ENCODE data around the gene CEP41.

The CEP41 gene

DNA sequence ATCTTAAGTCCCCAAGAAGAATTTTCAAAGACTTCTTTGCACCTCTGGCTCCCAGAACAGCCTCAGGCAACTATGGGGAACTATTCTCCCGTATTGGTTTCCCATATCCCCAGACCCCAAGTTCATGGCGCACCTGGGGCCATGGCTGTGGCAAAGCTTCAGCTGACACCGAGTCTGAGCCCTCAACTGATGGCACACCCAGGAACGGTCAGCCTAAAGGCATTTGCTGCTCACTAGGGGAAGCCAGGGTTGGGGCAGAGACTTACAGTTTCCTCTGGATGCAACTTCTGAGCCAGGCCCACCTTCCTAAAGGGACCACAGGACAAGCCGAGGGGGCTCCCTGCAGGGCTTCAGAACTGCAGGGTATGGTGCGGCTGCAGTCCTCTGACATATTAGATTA, 74.3 kb downstream of the CEP41 start:
- no peak for DNase-seq

DNA sequence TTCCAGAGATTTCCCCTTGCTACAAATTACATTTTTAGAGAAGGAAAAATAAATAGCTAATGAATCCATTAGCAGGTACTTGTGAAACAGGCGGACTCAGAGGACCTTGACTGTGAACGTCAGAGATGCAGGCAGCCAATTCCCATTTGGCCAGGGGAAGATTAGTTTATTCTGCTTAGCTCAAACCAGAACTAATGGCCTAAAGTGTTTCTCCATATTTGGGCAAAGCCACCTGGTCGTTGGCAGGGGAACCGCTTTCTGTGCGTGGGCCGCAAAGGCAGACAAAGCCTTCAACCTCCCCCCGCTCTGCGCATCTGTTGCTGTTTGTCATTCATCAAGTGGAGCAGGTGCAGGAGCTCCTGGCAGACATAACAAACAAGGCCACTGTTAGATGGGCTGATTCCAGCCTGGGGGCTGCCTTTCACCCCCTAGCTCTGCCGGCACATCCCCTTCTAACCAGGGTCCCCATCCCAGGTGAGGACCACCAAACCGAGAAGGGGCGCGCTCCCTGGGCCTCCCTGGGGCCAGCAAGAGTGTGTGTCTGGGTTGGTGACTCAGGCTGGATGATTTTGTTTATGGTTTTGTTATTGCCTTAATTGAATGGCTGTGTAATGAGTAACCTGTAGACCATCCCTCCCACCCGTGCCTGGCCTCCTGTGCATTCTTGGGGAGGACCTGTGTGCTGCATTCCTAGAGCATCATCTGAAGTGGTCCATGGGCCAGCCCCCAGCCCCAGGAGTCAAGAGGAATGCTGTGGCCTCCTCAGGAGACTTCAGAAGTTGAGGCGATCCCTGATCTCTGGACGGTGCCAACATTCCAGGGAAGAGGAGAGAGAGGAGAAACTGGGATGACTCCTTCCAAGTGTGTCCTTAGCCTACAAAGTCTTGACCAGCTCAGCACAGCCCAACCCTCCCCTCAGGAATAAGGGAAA, 75.0 kb downstream of the CEP41 start:
- DNase-seq = peak; percentile 97

DNA sequence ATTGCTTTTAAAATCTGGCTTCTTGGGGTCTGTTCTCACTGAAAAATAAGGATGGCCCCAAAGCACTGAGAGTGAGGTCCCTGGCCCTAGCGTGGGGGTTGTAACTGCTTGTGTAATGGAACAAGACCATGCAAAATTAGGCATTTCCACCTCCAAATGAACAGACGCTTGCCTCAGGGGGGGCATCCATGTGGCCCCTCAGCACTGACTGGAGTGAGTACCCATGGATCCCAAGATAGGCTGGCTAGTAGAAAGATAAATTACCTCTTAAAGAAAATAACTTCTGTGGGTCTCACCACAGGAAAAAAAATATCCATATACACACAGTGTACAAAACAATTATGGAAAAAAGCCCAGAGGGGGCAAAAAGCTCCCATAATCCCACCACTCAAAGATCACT, 75.7 kb downstream of the CEP41 start:
- peak; percentile 38 for DNase-seq

DNA sequence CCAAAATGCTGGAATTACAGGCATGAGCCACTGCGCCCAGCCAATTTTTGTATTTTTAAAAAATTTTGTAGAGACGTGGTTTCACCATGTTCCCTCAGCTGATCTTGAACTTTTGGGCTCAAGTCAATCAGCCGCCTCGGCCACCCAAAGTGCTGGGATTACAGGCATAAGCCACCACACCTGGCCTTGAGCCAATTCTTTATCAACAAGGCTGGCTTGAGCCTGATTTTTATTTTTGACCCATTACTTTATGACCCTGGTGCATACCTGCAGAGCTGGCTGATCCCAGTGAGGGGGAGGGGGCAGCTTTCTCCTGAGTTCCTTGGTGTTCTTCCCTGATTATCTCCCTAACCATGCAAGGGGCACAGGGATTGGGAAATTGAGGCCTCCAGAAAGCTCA, 76.4 kb downstream of the CEP41 start:
- no peak for DNase-seq

DNA sequence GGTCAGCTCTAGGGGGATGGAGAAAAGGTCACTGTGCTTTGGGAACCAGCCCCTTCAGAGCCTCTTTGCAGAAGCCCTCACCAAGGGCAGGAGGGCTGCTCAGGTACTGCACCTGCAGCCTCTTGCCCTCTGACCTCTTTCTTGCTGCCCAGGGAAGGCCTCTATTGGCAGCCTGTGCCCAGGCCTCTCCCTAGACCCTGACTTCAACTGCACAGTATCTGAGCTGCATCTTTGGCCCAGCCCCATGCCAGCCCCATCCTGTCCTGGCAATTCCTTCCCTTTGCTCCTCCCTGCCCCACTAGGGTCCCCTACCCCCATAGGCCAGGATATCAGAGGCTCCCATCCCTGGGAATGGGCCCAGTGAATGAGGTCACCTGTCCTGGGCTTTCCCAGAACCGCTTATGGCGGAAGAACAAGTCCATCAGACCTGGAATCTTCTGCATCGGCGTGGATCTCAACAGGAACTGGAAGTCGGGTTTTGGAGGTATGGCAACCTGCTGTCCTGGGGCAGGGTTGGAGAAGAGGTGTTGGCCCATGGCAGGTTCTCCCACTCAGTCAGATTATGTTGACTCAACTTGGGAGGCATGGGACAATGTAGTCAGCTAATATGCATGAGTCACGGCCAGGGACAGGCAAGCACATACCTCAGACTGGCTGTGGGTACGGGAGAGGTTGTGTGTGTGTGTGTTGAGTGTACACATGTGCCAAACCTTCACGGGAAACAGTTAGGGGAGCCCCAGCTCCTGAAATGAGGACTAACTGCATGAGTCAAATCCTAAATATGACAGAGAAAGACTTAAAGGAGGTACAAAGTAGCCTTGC, 77.6 kb downstream of the CEP41 start:
- peak; percentile 97 for DNase-seq

DNA sequence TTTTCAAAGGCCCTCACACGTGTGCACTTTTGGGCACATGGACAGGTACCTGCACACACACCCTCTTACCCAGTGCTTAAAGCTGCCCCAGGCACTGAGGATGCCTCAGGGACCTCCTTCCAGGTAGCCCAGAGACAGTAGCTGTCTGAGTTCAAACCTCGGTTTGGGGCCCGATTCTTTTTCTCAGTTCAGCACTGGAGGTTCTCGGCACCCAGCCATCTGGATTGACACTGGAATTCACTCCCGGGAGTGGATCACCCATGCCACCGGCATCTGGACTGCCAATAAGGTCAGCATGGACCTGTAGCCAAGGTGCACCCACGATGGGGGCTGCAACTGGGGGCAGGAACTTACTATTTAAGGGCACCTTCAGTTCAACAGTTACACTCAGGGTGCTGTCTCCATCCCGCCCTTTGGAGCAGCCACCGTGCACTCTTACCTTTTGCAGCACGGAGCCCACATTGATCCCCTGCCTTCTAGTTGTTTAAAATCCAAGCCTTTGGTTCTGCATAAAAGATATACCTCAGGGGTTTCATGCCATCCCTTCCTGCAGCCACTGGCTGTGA, 78.5 kb downstream of the CEP41 start:
- no peak for DNase-seq

DNA sequence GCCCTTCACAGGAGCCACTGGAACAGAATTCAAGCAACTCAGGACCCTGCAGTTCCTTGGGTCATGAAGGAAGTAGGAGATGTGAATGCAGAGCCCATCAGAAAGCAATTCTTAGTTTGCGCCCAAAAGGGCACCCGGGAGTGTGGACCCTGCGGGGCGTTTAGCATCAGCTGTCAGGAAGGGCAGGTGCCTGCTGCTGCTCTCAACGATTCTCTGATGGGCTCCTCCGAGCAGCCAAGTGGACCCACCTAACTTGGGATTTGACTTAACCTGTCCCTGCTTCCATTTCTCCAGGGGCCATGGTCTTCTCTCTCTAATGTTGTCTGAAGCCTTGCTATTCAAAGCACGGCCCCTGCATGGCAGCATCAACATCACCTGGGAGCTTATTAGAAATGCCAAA, 79.1 kb downstream of the CEP41 start:
- DNase-seq = no peak

DNA sequence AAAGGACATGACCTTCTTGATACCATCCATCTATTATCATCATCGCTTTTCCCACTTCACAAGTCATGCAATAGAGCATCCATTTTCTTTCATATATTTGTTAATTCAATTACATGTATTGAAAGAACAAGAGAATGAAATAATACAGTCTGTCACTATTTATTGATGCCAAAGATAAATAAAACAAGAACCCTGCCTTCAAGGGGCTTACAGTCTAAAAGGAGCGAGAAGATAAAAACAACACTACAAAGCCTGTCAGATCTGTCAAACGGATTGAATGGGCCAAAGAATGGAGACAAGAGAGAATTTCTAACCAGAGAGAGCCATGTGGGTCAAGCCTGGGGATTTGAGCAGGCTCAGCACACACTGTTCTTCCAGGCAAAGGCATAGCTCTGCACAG, 80.3 kb downstream of the CEP41 start:
- no peak for DNase-seq

DNA sequence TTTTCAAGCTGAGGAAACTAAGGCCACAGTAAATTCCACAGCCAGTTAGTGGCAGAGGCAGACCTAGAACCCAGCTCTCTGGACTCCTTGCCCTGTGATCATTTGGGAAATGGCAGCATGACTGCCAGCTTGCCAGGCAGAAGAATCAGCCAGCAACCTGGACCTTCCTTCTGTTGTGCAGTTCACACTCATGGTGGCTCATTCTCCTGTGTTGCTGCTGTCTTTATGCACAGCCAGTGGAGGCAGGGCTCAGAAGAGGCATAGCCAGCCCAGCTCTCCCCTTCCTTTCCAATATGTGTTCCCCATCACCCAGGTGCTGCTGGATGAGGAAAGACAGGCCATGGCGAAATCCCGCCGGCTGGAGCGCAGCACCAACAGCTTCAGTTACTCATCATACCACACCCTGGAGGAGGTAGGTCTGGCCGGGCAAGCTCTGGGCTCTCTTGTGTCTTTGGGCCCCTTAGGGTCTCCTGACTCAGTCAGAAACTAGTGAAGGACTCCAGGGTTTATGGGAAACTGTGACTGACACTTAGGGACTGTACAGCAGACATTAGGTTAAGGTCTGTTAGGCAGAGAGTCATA, 81.4 kb downstream of the CEP41 start:
- no peak for DNase-seq

DNA sequence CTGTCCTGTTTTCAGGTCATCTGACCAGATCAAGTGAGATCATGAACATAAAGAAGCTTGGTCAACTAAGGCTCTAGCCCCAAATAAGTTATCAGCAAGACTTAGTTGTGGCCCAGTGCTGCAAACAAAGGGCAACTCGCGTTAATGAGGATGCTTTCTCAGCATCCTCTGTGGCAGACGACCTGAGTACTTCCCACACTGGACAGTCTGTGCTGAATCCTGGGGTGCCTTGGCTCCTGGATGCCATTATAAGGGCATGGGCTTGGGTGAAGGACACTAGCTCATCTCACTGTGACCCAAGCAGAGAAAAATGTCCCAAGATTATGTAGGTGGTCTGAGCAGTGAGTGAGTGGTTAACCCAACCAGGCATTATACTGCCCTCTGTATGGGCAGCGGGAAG, 82.3 kb downstream of the CEP41 start:
- DNase-seq = no peak

DNA sequence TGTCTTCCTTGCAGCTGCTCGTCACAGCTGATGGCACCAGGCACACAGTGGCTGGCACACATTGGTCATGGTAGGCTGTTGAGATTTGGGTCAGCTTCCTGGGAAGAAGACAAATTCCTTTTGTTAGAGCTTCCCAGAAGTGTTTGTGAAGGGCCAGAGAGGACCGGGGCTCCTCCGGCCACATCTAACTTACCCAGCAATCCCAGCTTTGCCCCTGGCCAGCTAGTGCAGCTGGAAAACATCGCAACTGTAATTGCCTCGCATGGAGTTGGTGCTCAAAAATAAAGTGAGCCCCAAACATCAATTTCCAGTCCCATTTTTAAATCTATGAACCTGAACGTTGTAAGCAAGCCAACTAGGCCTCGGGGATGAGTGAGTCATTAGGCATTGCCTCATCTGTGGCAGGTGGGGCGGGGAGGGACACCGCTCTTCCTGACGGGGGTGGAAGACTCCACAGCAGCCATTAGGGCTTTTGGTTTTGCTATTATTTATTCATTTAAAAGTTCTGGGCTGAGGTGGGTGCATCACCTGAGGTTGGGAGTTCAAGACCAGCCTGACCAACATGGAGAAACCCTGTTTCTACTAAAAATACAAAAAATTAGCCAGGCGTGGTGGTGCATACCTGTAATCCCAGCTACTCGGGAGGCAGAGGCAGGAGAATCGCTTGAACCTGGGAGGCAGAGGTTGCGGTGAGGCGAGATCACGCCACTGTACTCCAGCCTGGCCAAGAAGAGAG, 83.8 kb downstream of the CEP41 start:
- peak; percentile 86 for DNase-seq

DNA sequence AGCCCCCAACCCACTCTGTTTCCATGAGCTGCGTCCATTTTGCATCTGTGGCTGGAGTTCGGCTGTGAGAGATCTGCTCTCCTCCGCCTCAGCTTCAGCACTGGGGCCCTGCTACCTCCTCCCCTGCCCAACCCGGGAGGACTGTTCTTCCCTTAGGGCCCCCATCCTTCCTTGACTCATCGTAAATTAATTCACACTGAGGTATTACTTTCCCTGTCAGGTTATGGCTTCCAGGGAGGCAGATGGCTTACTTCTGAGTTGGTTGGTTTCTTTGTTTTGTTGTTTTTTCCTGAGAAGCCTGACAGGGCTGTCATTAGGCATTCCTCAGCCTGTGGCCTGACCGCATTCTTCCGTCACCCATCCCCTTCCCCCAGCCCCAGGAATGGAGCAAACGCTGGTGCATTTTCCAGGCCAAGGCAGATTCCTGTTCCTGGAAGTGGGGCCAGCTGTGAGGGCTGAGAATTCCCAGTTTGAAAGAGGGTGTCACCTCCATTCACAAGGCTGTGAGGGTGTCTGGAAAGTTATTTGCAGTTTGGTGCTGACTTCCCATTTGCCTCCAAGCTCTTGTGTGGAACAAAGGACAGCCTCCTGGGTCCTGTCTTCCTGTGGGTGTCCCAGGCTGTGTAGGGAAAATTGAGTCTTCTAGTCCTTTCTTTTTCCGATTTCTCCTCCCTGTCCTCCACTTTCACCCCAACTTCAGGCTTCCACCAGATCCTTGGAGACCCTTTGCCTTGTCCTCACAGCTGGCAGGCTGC, 84.5 kb downstream of the CEP41 start:
- DNase-seq = peak; percentile 100

DNA sequence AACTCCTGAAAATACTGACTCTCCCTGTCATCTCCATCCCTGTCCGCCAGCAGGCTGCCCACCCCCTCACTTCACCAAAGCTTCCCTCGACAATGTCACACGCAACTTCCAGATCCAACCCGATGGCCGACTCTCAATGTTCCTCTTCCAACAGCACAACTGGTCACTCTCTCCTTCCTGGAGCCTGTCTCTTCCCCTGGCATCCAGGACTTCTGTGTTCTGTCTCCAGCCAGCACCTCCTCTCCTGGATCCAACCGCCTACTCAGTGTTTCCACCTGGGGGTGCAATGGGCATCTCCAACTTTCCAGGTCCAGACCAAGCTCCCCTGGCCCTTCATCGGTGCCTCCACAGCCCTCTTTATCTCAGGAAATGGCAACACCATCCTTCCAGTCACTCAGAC, 87.6 kb downstream of the CEP41 start:
- DNase-seq = no peak

DNA sequence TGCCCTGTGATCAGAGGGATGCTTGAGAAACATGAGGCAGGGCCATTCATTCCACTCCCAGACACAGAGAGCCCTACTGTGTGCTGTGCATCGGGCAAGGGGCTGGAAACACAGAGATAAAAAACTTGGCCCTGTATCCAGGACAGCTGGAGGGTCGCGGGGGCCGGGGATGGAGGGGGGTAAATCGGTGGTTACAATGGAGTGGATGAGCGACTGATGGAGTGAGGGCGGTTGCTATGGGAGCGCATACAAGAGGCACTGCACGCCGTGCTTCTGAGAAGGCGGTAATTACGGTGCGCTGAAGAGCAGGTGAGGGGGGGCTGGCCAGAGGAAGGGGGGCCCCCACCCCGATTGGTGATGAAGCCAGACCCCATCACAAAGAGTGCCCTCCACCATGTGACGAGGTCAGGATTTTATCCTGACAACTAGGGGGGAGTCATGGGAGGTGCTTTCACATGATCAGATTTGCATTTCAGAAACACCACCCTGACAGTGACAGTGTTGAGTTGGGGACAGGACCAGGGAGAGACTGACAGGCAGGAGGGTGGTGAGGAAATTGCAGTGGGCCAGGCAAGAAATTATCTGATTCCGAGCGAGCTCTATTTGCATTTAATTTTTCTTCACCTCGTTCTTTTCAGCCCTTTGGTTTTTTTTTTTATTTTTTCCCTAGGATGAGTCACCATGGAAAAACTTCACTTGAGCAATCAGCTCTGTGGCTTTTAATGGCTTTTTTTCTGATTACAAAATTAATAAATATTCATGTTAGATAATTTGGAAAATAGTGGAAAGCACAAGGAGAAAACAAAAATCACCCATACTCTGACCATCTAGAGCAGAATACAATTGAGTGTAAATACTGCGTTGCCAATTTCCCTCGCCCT, 88.4 kb downstream of the CEP41 start:
- DNase-seq = peak; percentile 73

DNA sequence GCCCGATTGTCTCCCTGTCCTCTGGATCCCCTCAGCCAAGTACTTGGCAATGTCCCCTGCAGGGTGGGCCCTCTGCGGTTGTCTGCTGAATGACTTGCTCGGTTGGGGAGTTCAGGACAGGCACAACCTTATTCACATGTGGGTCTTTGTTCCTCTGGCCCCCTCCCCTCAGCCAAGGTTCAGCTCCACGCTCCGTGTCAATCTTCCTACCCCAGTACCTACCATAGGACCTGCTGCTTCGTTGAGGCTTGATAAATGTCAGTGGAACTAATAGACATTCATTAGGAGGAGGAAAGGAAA, 89.1 kb downstream of the CEP41 start:
- DNase-seq = no peak

DNA sequence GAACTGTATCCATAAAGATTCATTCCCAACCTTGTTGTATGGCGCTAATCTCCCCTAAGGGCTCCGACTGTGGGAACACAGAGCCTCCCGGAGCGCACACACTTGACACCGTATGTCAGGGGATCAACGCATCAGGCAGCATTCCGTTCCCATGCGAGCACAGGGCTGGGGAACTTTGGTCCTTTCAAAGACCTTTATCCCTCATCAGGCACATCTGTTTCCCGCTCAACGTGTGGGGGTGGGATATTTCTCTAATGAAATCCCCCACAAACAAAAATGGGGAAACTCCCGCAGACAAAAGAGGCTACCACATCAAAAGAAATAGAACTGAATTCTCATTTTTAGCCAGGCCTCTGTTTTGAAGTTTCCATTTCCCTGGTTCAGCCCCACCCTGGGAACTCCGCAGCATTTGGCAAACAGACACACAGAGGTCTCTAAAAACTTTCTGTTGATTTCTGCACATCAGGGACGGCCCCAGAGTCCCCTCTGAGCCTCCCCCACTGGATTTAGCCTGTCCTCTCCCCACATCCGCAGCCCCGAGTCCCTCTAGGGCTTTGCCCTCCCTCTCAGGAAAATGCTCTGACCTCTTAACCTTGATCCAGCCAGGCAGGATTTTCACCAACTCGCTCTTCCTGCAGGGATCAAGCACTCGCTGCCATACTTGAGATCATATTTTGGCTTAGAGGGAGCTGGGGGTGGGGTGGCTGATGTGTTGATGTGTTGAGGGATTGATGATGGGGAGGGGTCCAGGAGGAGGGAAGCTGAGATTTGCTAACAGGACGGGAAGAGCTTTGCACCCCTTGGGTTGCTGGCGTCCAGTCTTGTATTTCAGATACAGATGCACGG, 89.6 kb downstream of the CEP41 start:
- peak; percentile 47 for DNase-seq

DNA sequence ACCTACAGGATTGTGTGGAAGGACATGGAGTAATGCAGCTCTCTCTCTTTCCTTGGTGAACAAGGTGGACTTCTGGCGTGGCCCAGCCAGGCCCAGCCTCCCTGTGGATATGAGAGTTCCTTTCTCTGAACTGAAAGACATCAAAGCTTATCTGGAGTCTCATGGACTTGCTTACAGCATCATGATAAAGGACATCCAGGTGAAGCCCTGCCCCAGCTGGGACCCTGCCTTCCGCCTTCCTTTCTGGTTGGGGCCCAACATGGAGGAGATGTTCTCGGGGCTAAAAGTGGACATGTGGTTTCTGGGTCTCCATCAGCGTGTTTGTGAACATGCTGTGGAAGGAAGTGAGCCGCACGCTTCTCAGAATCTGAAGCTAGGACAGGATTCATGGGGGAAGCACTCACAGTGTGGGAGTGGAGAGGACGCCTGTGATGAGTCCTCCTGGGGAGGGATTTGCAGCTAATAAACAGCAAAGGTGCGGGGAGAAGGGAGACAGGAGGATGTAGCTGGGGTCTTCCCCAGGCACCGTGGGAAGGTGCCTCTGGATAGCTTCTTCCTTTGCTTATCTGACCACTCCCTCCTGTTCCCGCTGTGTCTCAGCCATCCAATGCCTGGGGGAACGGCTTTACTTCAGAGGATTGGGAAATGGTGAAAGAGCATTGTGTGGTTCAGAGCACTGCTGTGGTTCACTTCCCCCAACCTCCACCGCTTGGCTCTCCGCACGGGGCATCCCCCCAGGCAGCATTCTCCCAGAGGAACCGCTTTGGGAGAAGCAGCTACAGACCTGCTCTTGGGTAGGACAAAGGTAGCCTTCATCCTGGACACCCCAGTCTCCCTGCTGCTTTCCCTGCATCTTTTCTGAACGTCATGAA, 90.7 kb downstream of the CEP41 start:
- peak; percentile 70 for DNase-seq

DNA sequence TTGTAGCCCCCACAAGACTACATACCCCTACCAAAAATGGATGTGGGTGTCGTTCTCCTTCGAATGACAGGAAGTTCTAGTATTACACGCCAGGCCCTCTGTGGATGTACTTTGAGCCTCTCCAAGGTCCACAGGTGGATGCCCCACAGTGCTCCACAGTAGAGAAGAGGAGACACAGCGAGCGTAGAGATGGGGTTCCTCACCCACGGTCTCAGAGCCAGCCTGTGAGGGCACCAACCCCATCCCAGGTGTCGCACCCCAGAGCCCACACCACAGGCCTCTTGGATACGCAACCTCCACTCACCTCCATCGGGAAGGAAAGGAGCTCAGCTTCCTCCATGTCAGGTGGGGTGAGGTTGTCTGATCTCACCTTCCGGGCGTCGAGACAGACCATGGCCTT, 93.9 kb downstream of the CEP41 start:
- no peak for DNase-seq

Measured in fibroblast of upper back skin (primary cell).